ENCODE measurements around the gene RAB20. TPM values are rescaled to one million over a fixed set of nuclear protein-coding genes. Genes with fewer than 3 reads are reported as not detected.

Gene RAB20
- total and polyA plus RNA-seq, 10 of the 15 experiments (the other 5 are each of a cell fraction or from before 2014, with no cell fraction given), result 0.48 to 33.1 (median 9.6) TPM

DNA sequence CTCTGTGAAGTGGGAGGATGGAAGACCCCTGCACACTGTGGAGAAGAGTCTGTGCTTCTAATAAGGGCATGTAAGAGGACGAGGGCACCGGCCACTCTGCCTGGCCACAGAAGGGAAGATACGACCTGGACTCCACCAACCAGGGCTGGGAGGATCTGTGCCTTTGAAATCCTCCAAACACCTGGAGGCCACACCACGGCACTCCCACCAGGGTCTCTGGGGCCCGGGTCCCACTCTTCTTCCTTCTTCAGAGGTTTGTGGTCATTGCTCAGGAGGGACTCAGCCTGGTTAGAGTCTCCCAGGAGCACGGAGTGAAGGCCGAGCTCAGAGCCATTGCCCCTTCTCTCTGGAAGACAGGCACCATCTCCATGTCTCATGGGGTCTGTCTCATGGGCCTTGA is 42.0 kb downstream of the RAB20 start:
- no peak for TF ChIP-seq TCF7 (IDR thresholded peaks at IDR 0.05; ENCODE audit: borderline replicate concordance)
- TF ChIP-seq PML (IDR thresholded peaks at IDR 0.05; ENCODE audit: low read length), result no peak
- TF ChIP-seq MEF2B (IDR thresholded peaks at IDR 0.05; ENCODE audit: partially characterized antibody, poor library complexity, severe bottlenecking), result no peak
- no peak for TF ChIP-seq POLR2AphosphoS5 (IDR thresholded peaks at IDR 0.05; ENCODE audit: low read length)
- no peak for TF ChIP-seq DPF2 (IDR thresholded peaks at IDR 0.05)
- TF ChIP-seq IRF4 (IDR thresholded peaks at IDR 0.05; ENCODE audit: low read depth, low read length), result no peak
- TF ChIP-seq EGR1 (IDR thresholded peaks at IDR 0.05; ENCODE audit: borderline replicate concordance in 1 of 2, low read depth in 2 of 2, low read length in 2 of 2), result no peak
- TF ChIP-seq, protein P1, sequence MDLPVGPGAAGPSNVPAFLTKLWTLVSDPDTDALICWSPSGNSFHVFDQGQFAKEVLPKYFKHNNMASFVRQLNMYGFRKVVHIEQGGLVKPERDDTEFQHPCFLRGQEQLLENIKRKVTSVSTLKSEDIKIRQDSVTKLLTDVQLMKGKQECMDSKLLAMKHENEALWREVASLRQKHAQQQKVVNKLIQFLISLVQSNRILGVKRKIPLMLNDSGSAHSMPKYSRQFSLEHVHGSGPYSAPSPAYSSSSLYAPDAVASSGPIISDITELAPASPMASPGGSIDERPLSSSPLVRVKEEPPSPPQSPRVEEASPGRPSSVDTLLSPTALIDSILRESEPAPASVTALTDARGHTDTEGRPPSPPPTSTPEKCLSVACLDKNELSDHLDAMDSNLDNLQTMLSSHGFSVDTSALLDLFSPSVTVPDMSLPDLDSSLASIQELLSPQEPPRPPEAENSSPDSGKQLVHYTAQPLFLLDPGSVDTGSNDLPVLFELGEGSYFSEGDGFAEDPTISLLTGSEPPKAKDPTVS (IDR thresholded peaks at IDR 0.05; ENCODE audit: low read depth, low read length), result no peak
- no peak for TF ChIP-seq SMAD1 (IDR thresholded peaks at IDR 0.05; ENCODE audit: low read depth, partially characterized antibody)
- no peak for TF ChIP-seq TARDBP (IDR thresholded peaks at IDR 0.05; ENCODE audit: borderline replicate concordance)
- no peak for TF ChIP-seq GATAD2B (conservative IDR thresholded peaks at IDR 0.05; ENCODE audit: low read depth)
- no peaks in the 10 kb centered on the region for H3K27me3 ChIP-seq (replicated peaks in 1 of 2; ENCODE audit: control insufficient read depth in 2 of 2, insufficient read depth in 2 of 2, low read length in 1 of 2)
- in situ Hi-C loops (cut with MboI), result no loop called here
- H3K36me3 ChIP-seq (ENCODE audit: control insufficient read depth in 2 of 2, insufficient read depth in 2 of 2, low read length in 1 of 2), result peaks cover 4 to 5% of the 10 kb centered on the region in 2 experiments; a peak in 3 of 4 replicates
- intact Hi-C loops (cut with micrococcal nuclease; ENCODE audit: unreplicated experiment), result no loop called here
- no peak overlapping the region for H3K4me3 ChIP-seq
- no peak overlapping the region for H3K27ac ChIP-seq (ENCODE audit: control insufficient read depth, insufficient read depth)
- H3K9me3 ChIP-seq (replicated peaks; ENCODE audit: control insufficient read depth, insufficient read depth, low read length), result no peaks in the 10 kb centered on the region
- DNase-seq (ENCODE audit: low read depth, low spot score) (no peak), ATAC-seq (no peak), FAIRE-seq (no peak)
- no peak overlapping the region for H3K9ac ChIP-seq (ENCODE audit: control insufficient read depth, insufficient read depth, low read length)
- no peak overlapping the region for H2AFZ ChIP-seq (ENCODE audit: control insufficient read depth, low read depth, low read length)
- peaks cover 5% of the 10 kb centered on the region for H3K4me1 ChIP-seq (ENCODE audit: control insufficient read depth, insufficient read depth, low read length)
- 41% methylated on average over 7 of the region's 7 CpGs for WGBS (ENCODE audit: insufficient coverage, insufficient replicate concordance, low lambda C conversion rate, missing lambda C conversion rate)
- no peak overlapping the region for H3K4me2 ChIP-seq (ENCODE audit: control insufficient read depth, insufficient read depth)
- H4K20me1 ChIP-seq (ENCODE audit: control insufficient read depth, insufficient read depth), result peaks cover 3% of the 10 kb centered on the region; the same call in 1 of the 2 replicates
- ChIA-PET SMC1A (ENCODE audit: uncharacterized antibody, unreplicated experiment) (no interaction called here), CTCF (no interaction called here), POLR2A (interaction anchor here (0.6 kb wide), 1 partner anchor 9 kb away, joined by 5 read pairs; no protein-coding TSS in a partner anchor), RAD21 (ENCODE audit: unreplicated experiment) (no interaction called here)
- no peaks in the 10 kb centered on the region for H3K79me2 ChIP-seq (ENCODE audit: control insufficient read depth, insufficient read depth, low read length)
- no TSS peak for BruUV-seq (replicated peaks)
